ENCODE measurements around the gene ARAF. TPM values are rescaled to one million over a fixed set of nuclear protein-coding genes. Genes with fewer than 3 reads are reported as not detected.

Gene ARAF
- polyA plus RNA-seq (2012; ENCODE audit: insufficient read length, low read depth), result 74.2 TPM

DNA sequence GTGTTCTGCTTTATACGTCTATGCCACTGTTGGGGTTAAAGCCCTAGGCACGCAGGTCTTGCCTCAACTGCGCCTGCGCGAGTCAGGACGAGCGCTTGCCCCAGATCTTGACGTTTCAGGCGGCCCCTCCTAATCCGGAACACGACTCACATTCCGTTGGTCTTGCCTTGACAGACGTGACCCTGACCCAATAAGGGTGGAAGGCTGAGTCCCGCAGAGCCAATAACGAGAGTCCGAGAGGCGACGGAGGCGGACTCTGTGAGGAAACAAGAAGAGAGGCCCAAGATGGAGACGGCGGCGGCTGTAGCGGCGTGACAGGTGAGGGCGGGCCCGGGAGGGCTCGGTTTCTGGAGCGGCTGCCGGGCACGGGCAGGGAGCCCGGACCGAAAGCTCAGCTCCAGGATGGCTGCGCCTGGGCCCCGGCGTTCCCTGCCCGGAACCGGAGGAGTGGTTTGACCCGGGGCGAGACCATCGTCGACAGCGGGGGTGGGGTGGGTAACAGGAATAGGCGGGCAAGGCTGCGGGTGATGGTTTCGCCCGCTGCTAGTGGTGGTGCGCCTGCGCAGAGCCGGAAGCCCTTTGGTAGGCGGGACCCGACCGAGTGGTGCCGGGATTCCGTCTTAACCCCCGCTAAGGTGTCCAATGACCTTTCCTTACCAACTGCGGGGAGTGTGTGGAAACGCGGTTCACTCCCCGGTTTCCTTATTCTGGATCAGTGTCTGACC, at the start of gene ARAF:
Gene ARAF, plus strand, starts transcription at position 272 of the 725 bp plus-strand sequence. CDS start 1,763 bp downstream, outside the sequence.
- peak; percentile 66; the same call in 1 of the 2 replicates for TF ChIP-seq TAF1 (IDR thresholded peaks at IDR 0.05; ENCODE audit: borderline replicate concordance, insufficient read depth, low read length)
- TF ChIP-seq FOXP2 (optimal IDR thresholded peaks at IDR 0.05; ENCODE audit: borderline replicate concordance, extremely low read depth, extremely low read length, insufficient read depth), result no peak
- peak; percentile 82 for TF ChIP-seq POLR2AphosphoS5 (IDR thresholded peaks at IDR 0.05; ENCODE audit: low read depth, low read length)

- TF ChIP-seq REST (IDR thresholded peaks at IDR 0.05; ENCODE audit: insufficient read depth in 1 of 2, low read depth in 2 of 2, low read length in 2 of 2) (no peak), TAF1 (IDR thresholded peaks at IDR 0.05; ENCODE audit: borderline replicate concordance, insufficient read depth, low read length) (no peak), SIN3A (IDR thresholded peaks at IDR 0.05; ENCODE audit: borderline replicate concordance, insufficient read depth, low read length) (no peak), POLR2AphosphoS5 (IDR thresholded peaks at IDR 0.05; ENCODE audit: low read depth, low read length) (no peak), FOXP2 (optimal IDR thresholded peaks at IDR 0.05; ENCODE audit: borderline replicate concordance, extremely low read depth, extremely low read length, insufficient read depth) (no peak)
Observed at GRCh38 chrX:47514533-47515235, 46.3 kb upstream of the ARAF start.

DNA sequence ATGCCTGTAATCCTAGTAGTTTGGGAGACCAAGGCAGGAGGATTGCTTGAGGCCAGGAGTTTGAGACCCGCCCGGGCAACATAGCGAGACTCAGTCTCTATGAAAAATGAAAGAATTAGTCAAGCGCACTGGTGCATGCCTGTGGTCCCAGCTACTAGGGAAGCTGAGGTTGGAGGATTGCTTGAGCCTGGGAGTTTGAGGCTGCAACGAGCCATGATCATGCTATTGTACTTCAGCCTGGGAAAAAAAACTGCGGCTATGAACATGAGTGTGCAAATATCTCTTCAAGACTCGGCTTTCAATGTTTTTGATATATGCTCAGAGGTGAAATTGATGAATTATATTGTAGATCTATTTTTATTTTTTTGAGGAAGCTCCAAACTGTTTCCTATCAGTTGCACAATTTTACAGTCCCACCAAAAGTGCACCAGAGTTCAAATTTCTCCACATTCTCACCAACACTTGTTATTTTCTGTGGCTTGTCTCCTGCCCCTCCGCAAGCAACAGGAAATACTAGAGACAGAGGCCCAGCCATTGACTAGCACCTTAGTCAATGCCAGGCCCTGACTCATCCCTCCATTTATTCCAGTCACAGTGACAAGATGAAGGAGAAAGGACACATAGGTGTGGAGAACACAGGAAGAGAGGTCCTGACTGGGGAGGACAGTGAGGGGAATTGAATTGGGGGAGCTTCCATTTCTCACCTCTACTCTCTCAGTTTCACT, 44.9 kb upstream of the ARAF start:
- TF ChIP-seq REST (IDR thresholded peaks at IDR 0.05; ENCODE audit: insufficient read depth in 1 of 2, low read depth in 2 of 2, low read length in 2 of 2) (no peak), FOXP2 (optimal IDR thresholded peaks at IDR 0.05; ENCODE audit: borderline replicate concordance, extremely low read depth, extremely low read length, insufficient read depth) (no peak), SIN3A (IDR thresholded peaks at IDR 0.05; ENCODE audit: borderline replicate concordance, insufficient read depth, low read length) (no peak), TAF1 (IDR thresholded peaks at IDR 0.05; ENCODE audit: borderline replicate concordance, insufficient read depth, low read length) (no peak), POLR2AphosphoS5 (IDR thresholded peaks at IDR 0.05; ENCODE audit: low read depth, low read length) (no peak)

- TF ChIP-seq POLR2AphosphoS5 (IDR thresholded peaks at IDR 0.05; ENCODE audit: low read depth, low read length), result no peak
- no peak for TF ChIP-seq FOXP2 (optimal IDR thresholded peaks at IDR 0.05; ENCODE audit: borderline replicate concordance, extremely low read depth, extremely low read length, insufficient read depth)
- no peak for TF ChIP-seq TAF1 (IDR thresholded peaks at IDR 0.05; ENCODE audit: borderline replicate concordance, insufficient read depth, low read length)
- no peak for TF ChIP-seq REST (IDR thresholded peaks at IDR 0.05; ENCODE audit: insufficient read depth in 1 of 2, low read depth in 2 of 2, low read length in 2 of 2)
- no peak for TF ChIP-seq SIN3A (IDR thresholded peaks at IDR 0.05; ENCODE audit: borderline replicate concordance, insufficient read depth, low read length)
Observed at GRCh38 chrX:47518144-47518543, 42.9 kb upstream of the ARAF start.

- TF ChIP-seq TAF1 (IDR thresholded peaks at IDR 0.05; ENCODE audit: borderline replicate concordance, insufficient read depth, low read length) (no peak), FOXP2 (optimal IDR thresholded peaks at IDR 0.05; ENCODE audit: borderline replicate concordance, extremely low read depth, extremely low read length, insufficient read depth) (peak; percentile 90), REST (IDR thresholded peaks at IDR 0.05; ENCODE audit: insufficient read depth in 1 of 2, low read depth in 2 of 2, low read length in 2 of 2) (no peak), SIN3A (IDR thresholded peaks at IDR 0.05; ENCODE audit: borderline replicate concordance, insufficient read depth, low read length) (no peak)
Observed at GRCh38 chrX:47523297-47523696, 37.7 kb upstream of the ARAF start.
